ENCODE data around the gene CLDND2. TPM values are rescaled to one million over a fixed set of nuclear protein-coding genes. Genes with fewer than 3 reads are reported as not detected.

Gene CLDND2
- total RNA-seq, 2 donors from 2014 or later = not detected

- Histone ChIP-seq H3K9me3 (no peaks in the 10 kb centered on the region), H3K36me3 (replicated peaks in 1 of 2; ENCODE audit: insufficient read depth in 1 of 2, low read depth in 2 of 2) (no peaks in the 10 kb centered on the region), H3K27ac (no peak overlapping the region), H3K4me3 (no peak overlapping the region), H3K27me3 (no peaks in the 10 kb centered on the region), H3K4me1 (no peaks in the 10 kb centered on the region)
- no peak for TF ChIP-seq CTCF (IDR thresholded peaks at IDR 0.05)
- no peak for TF ChIP-seq POLR2A (IDR thresholded peaks at IDR 0.05)
- DNase-seq (no peak), ATAC-seq (no peak)
- WGBS, 2 donors = 81 to 89% methylated on average over 9 of the region's 9 CpGs
- intact Hi-C loops (cut with DNase I) = no loop called here
Measured at GRCh38 chr19:51380379-51380778, 11.6 kb upstream of the CLDND2 start.

DNA sequence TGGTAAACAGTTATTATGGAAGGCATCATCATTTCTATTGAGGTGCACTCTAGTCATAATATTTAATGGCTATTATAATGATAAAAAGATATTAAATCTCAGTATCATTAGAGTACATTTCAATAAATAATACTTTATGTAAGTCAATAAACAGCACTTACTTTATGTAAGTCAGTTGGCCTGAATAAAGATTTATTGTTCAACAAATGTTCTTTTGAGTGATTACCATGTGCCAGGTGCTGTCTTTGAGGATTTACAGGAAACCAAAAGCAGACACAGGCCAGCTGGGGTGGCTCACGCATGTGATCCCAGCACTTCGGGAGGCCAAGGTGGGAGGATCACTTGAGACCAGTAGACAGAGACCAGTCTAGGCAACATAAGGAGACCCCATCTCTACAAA lies 8.6 kb upstream of the CLDND2 start:
- 69 to 85% methylated on average over 2 of the region's 2 CpGs for WGBS, 2 donors
- TF ChIP-seq POLR2A (IDR thresholded peaks at IDR 0.05) = no peak
- TF ChIP-seq CTCF (IDR thresholded peaks at IDR 0.05) = no peak
- ATAC-seq (no peak), DNase-seq (no peak)
- no peaks in the 10 kb centered on the region for H3K4me1 ChIP-seq
- H3K36me3 ChIP-seq (replicated peaks in 1 of 2; ENCODE audit: insufficient read depth in 1 of 2, low read depth in 2 of 2) = no peaks in the 10 kb centered on the region
- no peaks in the 10 kb centered on the region for H3K9me3 ChIP-seq
- intact Hi-C loops (cut with DNase I) = no loop called here
- no peaks in the 10 kb centered on the region for H3K27me3 ChIP-seq
- no peak overlapping the region for H3K4me3 ChIP-seq
- H3K27ac ChIP-seq = no peak overlapping the region

- Histone ChIP-seq H3K9me3 (no peaks in the 10 kb centered on the region), H3K27me3 (no peaks in the 10 kb centered on the region), H3K4me3 (no peak overlapping the region), H3K36me3 (replicated peaks in 1 of 2; ENCODE audit: insufficient read depth in 1 of 2, low read depth in 2 of 2) (no peaks in the 10 kb centered on the region), H3K4me1 (no peaks in the 10 kb centered on the region), H3K27ac (no peak overlapping the region)
- 63 to 73% methylated on average over 9 to 11 of the region's 11 CpGs for WGBS, 2 donors
- intact Hi-C loops (cut with DNase I) = no loop called here
- no peak for TF ChIP-seq POLR2A (IDR thresholded peaks at IDR 0.05)
- ATAC-seq (no peak), DNase-seq (no peak)
Measured at GRCh38 chr19:51375504-51376221, 6.9 kb upstream of the CLDND2 start.

DNA sequence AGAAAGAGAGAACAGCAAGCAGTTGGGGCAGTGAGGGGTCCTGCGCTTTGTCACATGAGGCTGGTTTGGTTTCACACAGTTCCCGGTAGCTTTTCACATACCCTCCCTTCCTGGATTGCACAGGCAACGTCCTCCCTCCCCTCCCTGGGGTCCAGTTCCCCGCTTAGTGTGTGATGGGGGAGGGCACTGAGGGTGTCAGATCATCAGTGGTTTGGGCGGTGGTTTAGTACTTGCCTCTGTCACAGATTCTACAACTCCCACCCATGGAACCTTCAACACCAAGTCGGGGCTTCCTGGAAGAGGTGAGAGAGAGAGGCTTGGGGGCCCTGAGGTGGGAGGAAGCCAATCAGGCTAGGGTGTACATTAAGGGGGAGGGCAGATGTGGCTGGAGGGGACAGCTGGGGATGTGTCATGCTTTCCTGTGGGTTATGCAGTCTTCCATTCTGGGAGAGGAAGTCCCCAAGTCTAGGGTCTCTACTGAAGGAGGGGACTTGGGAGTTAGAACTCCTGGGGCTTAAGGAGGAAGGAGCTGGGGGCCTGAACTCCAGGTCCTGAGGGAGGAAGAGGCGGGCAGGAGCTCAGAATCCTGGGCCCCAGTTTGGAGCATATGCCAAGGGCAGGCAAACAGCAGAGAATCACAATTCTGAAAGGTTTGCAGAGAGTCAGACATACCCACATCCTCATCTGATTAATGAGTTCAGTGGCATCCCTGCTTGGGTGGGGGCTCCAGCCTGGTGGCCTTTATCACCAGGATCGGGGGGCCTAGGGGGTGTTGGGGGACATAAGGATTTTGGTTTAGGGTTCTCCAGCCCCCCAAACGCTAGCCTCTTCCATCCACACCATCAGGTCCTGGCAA lies 4.1 kb upstream of the CLDND2 start, which contains the start of gene NKG7:
Gene NKG7, minus strand, starts transcription at position 6 of the 856 bp plus-strand sequence. CDS start 119 bp downstream, outside the sequence.
- H3K27ac ChIP-seq = no peak within 1 kb of the TSS
- ATAC-seq = no peak
- H3K4me3 ChIP-seq = no peak within 1 kb of the TSS
- H3K27me3 ChIP-seq = no peaks in the 10 kb centered on the region
- DNase-seq = peak in 1 of 4 donors; percentile 32
- H3K4me1 ChIP-seq = peaks cover 2% of the 10 kb centered on the region
- TF ChIP-seq POLR2A (IDR thresholded peaks at IDR 0.05) (no peak), CTCF (IDR thresholded peaks at IDR 0.05) (no peak)
- WGBS, 2 donors = 36 to 42% methylated on average over 7 to 9 of the region's 9 CpGs
- no peaks in the 10 kb centered on the region for H3K9me3 ChIP-seq
- intact Hi-C loops (cut with DNase I) = no loop called here
- H3K36me3 ChIP-seq (replicated peaks in 1 of 2; ENCODE audit: insufficient read depth in 1 of 2, low read depth in 2 of 2) = no peaks in the 10 kb centered on the region

GRCh38 chr19:51372021-51372648 lies 3.3 kb upstream of the CLDND2 start:
- intact Hi-C loops (cut with DNase I) = no loop called here
- Histone ChIP-seq H3K27ac (no peak overlapping the region), H3K9me3 (no peaks in the 10 kb centered on the region), H3K27me3 (no peaks in the 10 kb centered on the region), H3K36me3 (replicated peaks in 1 of 2; ENCODE audit: insufficient read depth in 1 of 2, low read depth in 2 of 2) (no peaks in the 10 kb centered on the region), H3K4me3 (no peak overlapping the region), H3K4me1 (peaks cover 5% of the 10 kb centered on the region)
- no peak for ATAC-seq
- 77 to 90% methylated on average over 7 to 18 of the region's 18 CpGs for WGBS, 2 donors
- TF ChIP-seq POLR2A (IDR thresholded peaks at IDR 0.05) = no peak
- TF ChIP-seq CTCF (IDR thresholded peaks at IDR 0.05) = no peak
- DNase-seq = no peak
